Measurements from ENCODE around the gene OR2A25. TPM values are rescaled to one million over a fixed set of nuclear protein-coding genes. Genes with fewer than 3 reads are reported as not detected.

The OR2A25 gene
- polyA plus RNA-seq, 10 donors = 0.16 TPM; not detected in 9

- DNase-seq = no peak
These were observed 342 bp downstream of the OR2A25 start for GRCh38 chr7:144069953-144070352.

- DNase-seq = no peak
These were observed 4.8 kb downstream of the OR2A25 start for GRCh38 chr7:144074374-144074773.

- DNase-seq = no peak
These were observed 16.4 kb downstream of the OR2A25 start, which contains the start of gene OR2A12 for GRCh38 chr7:144085978-144086377. Gene OR2A12 (plus strand): TSS chr7:144086278. CDS start chr7:144095108, 8,830 bp downstream.

GRCh38 chr7:144086730-144087129 is 17.1 kb downstream of the OR2A25 start:
- no peak for DNase-seq

GRCh38 chr7:144087230-144087629 is 17.6 kb downstream of the OR2A25 start:
- DNase-seq = no peak

GRCh38 chr7:144090667-144091066 is 21.1 kb downstream of the OR2A25 start:
- no peak for DNase-seq

GRCh38 chr7:144098776-144099175 is 29.2 kb downstream of the OR2A25 start:
- no peak for DNase-seq

- DNase-seq = no peak
These were observed 31.0 kb downstream of the OR2A25 start for GRCh38 chr7:144100607-144101006.

GRCh38 chr7:144102041-144102440 is 32.4 kb downstream of the OR2A25 start:
- DNase-seq = no peak

GRCh38 chr7:144105211-144105610 is 35.6 kb downstream of the OR2A25 start:
- no peak for DNase-seq

- DNase-seq = no peak
These were observed 39.7 kb downstream of the OR2A25 start, which contains the start of gene OR2A2 for GRCh38 chr7:144109283-144109682. Gene OR2A2 (plus strand): TSS chr7:144109583. CDS start chr7:144109583, 0 bp downstream.

GRCh38 chr7:144110272-144110671 is 40.7 kb downstream of the OR2A25 start:
- DNase-seq = no peak

GRCh38 chr7:144113651-144114050 is 44.0 kb downstream of the OR2A25 start:
- no peak for DNase-seq

GRCh38 chr7:144118341-144118740 is 48.7 kb downstream of the OR2A25 start:
- no peak for DNase-seq

GRCh38 chr7:144122876-144123275 is 53.3 kb downstream of the OR2A25 start, which contains the start of gene OR2A14:
Gene OR2A14 (plus strand): TSS chr7:144123176. CDS start chr7:144129113, 5,937 bp downstream.
- DNase-seq = no peak

Other genes starting within 250 kb of the OR2A25 start
- 100 to 1,000 TPM; 119 to 238 (median 185) TPM for gene TCAF1, start 167.6 kb upstream of the OR2A25 start, polyA plus RNA-seq (ENCODE audit: insufficient read length in 10 of 10)
- not detected for gene OR2F2, start 134.6 kb upstream of the OR2A25 start, polyA plus RNA-seq (ENCODE audit: insufficient read length in 10 of 10)
- gene OR2F1, start 115.0 kb upstream of the OR2A25 start, polyA plus RNA-seq (ENCODE audit: insufficient read length in 10 of 10) = under 1 TPM in 4 of 10 donors, not detected in 6; 0.05 to 0.21 (median 0.10) TPM
- under 1 TPM in 1 of 10 donors, not detected in 9; 0.05 TPM for gene OR6B1, start 69.5 kb upstream of the OR2A25 start, polyA plus RNA-seq (ENCODE audit: insufficient read length in 10 of 10)
- under 1 TPM in 4 of 10 donors, not detected in 6; 0.01 to 0.09 (median 0.04) TPM for gene OR2A5, start 20.9 kb upstream of the OR2A25 start, polyA plus RNA-seq (ENCODE audit: insufficient read length in 10 of 10)
- under 1 TPM in 1 of 10 donors, not detected in 9; 0.05 TPM for gene OR2A12, start 16.5 kb downstream of the OR2A25 start, polyA plus RNA-seq (ENCODE audit: insufficient read length in 10 of 10)
- gene OR2A2, start 39.8 kb downstream of the OR2A25 start, polyA plus RNA-seq (ENCODE audit: insufficient read length in 10 of 10) = not detected
- gene OR2A14, start 53.4 kb downstream of the OR2A25 start, polyA plus RNA-seq (ENCODE audit: insufficient read length in 10 of 10) = not detected
- gene CTAGE4, start 113.7 kb downstream of the OR2A25 start, polyA plus RNA-seq (ENCODE audit: insufficient read length in 10 of 10) = 1 to 10 TPM in 3 of 10 donors, under 1 TPM in 5, not detected in 2; 0.59 to 1.9 (median 0.75) TPM
- 1 to 10 TPM in 9 of 10 donors, under 1 TPM in 1; 0.72 to 3.1 (median 1.9) TPM for gene ARHGEF35, start 126.0 kb downstream of the OR2A25 start, polyA plus RNA-seq (ENCODE audit: insufficient read length in 10 of 10)
- under 1 TPM; 0.19 to 0.85 (median 0.37) TPM for gene OR2A42, start 169.8 kb downstream of the OR2A25 start, polyA plus RNA-seq (ENCODE audit: insufficient read length in 10 of 10)
- gene OR2A7, start 195.0 kb downstream of the OR2A25 start, polyA plus RNA-seq (ENCODE audit: insufficient read length in 10 of 10) = 1 to 10 TPM in 7 of 10 donors, under 1 TPM in 3; 0.20 to 2.7 (median 1.5) TPM
- 1 to 10 TPM in 3 of 10 donors, under 1 TPM in 5, not detected in 2; 0.11 to 1.6 (median 0.75) TPM for gene CTAGE8, start 199.5 kb downstream of the OR2A25 start, polyA plus RNA-seq (ENCODE audit: insufficient read length in 10 of 10)
- under 1 TPM; 0.19 to 0.63 (median 0.39) TPM for gene OR2A1, start 242.6 kb downstream of the OR2A25 start, polyA plus RNA-seq (ENCODE audit: insufficient read length in 10 of 10)